ES-I3 (cell line): ENCODE results near the gene EIF2B2.

Experiments
- H3K36me3 ChIP-seq: 2 replicates; pipeline ENCODE4 v1.6.1; 2013; ENCODE audit warnings: mild to moderate bottlenecking, low read length, control low read depth, moderate library complexity; ENCODE audit not compliant: insufficient read depth
- H3K4me1 ChIP-seq: 2 replicates; pipeline ENCODE4 v1.6.1; 2013; ENCODE audit warnings: mild to moderate bottlenecking, control low read depth, low read length; ENCODE audit not compliant: insufficient read depth
- H3K9ac ChIP-seq: 2 replicates; pipeline ENCODE4 v1.6.1; 2013; ENCODE audit warnings: low read depth, mild to moderate bottlenecking, low read length, moderate library complexity
- H3K9me3 ChIP-seq: 2 replicates; pipeline ENCODE4 v1.6.1; 2013; ENCODE audit warnings: mild to moderate bottlenecking, low read length, moderate library complexity; ENCODE audit not compliant: control insufficient read depth, insufficient read depth

Gene EIF2B2

DNA sequence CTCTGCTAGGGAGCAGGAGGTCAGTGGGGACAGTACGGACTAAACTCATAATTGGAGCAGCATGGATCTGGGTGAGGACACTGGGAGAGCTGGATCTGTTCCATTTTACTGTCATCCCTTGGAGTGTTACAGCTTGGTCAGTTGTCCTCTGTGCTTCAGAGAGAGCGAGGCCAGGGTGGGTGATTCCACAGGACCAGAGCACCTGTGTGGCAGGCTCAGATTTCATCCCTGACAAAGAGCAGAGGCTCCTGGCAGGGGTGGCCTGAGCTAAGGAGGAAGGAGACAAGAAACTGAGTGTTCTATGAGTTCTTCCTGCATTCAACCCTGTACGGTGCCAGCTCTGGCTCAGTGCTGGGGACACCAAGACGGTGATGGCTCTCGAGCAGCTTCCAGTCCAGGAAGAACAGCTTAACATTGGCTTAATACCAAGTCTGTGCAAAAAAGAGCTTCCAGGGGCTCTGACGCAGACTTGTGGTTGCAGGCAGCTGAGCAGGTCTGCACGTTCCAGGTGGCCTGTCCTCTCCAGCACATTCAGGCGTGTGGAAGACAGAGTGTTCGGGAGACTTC lies 38.9 kb upstream of the EIF2B2 start:
- no peaks in the 10 kb centered on the region for H3K9me3 ChIP-seq
- H3K36me3 ChIP-seq: no peaks in the 10 kb centered on the region
- no peak overlapping the region for H3K9ac ChIP-seq
- H3K4me1 ChIP-seq: no peaks in the 10 kb centered on the region

DNA sequence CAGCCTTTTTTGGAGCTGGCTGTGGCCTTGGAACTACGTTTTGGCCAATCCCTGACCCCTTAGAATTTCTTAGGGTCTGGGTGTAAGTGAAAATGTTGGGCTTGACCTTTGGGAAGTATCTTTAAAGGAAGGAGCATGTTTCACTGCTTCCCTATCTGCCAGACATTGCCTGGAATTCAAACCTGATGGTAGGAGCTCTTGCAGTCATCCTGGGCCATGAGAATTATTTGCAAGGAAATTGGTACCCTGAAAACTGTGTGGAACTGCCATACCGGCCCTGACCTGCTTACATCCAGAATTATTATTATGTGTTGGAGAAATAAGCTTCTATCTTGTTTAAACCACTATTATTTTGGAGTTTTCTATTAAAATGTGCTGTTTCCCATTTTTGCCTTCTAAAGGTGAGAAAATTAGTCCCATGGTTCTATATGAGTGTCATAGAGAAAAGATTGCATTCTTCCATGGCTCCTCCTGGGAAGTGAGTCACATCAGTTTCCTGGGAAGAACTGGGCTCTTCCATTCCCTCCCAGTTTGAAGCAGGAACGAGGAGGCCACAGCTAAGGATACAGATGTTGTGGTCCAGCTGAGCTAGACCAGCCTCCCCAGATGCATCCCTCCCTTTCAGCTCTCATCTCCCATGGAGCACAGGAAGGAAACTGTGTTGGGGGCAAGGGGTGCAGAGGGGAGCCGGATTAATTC lies 37.8 kb upstream of the EIF2B2 start:
- Histone ChIP-seq H3K4me1 (no peaks in the 10 kb centered on the region), H3K9me3 (no peaks in the 10 kb centered on the region), H3K9ac (no peak overlapping the region), H3K36me3 (no peaks in the 10 kb centered on the region)

DNA sequence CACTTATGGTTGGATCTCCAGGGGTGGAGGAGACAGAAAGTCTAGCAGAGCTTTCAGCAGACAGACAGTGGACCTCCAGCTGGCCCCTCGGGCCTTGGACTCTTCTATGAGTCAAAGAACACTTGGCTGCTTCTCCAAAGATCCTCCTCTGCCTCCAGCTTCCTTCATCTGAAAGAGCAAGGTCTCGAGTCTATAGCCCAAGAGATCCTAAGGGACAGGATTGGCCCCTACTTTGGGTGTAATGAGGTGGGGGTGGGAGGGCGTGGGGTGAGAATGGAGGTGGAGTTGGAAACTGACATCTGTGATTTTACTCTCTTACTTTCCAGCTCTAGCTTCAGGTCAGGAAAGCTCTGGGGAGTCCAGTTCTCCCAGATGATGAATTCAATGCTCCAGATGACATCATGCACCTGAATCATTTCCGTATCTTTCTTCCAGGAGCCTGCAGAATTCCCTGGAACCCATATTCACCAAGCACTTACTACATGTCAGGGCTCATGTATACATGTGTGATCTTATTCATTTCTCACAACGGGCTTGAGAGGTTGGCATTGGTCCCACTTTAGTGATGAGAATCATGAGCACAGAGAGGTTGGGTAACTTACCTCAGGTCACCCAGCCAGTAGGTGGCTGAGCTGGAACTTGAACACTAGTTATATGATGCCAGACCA lies 37.1 kb upstream of the EIF2B2 start:
- no peaks in the 10 kb centered on the region for H3K4me1 ChIP-seq

DNA sequence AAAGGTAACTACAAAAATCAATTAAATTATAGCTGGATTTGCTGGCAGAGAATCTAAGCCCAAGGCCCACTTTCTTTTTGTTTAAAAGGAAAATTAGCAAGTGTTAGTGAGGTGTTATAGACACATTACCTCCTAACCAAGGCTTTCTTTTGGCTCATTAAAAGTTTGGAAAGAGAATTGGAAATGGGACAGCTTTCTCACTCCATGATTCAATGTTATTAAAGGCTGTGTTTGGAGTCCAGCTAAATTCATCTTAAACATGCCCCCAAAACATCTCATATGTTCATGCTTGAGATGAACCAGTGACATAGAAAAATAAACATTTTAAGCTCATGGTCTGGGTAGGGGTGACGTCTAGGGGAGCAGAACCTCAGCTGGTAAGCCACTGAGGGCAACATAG lies 33.9 kb upstream of the EIF2B2 start:
- no peaks in the 10 kb centered on the region for H3K9me3 ChIP-seq
- H3K9ac ChIP-seq: no peak overlapping the region
- no peaks in the 10 kb centered on the region for H3K36me3 ChIP-seq
- H3K4me1 ChIP-seq: peaks cover 4% of the 10 kb centered on the region; the same call in 1 of the 2 replicates

More for the DNA sequence above, 37.1 kb upstream of the EIF2B2 start:
- no peaks in the 10 kb centered on the region for H3K36me3 ChIP-seq
- H3K9me3 ChIP-seq: no peaks in the 10 kb centered on the region
- H3K9ac ChIP-seq: no peak overlapping the region

DNA sequence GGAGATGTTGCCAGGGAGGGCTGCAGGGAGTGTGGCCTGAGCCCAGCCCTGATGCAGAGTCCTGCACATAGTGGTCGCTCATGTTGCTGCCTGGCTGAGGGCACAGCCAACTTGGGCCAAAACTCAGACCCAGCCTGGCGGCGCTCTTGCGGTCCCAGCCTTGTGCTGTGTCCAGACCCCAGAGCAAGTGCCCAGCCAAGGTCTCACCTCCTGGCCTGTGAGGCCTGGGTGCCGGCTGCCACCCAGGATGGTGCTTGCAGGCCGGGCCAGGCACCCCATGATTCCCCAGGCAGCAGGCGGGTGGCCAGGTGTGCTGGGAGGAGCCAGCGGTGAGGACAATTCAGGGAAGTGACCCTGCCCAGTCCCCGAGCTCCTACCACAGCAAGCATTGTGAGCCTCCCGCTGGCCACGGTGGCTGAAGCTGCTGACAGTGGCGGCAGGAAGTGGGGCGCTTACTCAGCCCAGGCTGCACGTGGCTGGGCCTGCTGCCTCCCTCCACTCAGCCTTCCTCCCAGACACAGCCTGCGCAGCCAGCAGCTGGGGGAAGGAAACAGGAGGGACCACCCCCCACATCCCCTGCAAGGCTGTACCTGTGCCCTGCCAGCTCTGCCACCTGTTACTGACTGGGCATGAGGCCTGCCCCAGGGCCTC lies 29.6 kb upstream of the EIF2B2 start:
- no peak overlapping the region for H3K9ac ChIP-seq

DNA sequence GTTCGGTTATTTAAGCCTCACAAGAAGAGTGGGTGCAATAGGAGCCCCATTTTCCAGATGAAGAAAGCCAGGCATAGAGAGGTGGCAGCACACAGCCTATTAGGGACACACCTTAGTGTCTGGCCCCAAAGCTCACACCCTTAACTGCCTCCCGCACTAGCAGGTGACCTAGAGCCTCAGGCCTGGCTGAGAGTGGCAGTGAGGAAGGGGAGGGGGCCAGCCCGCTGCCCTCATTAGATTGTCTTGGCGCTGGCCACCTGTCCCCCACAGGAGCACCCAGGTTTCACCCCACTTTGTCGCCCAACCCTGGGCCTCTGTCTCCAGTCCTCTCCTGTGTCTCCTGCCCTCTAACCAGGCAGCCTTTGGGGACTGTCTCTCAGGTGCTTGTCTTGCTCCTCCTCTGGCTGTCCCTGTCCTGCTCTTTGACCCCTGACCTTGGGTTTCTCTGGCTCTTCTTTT lies 28.8 kb upstream of the EIF2B2 start:
- H3K4me1 ChIP-seq: peaks cover 20% of the 10 kb centered on the region
- no peaks in the 10 kb centered on the region for H3K36me3 ChIP-seq
- no peaks in the 10 kb centered on the region for H3K9me3 ChIP-seq
- no peak overlapping the region for H3K9ac ChIP-seq

More for the DNA sequence above, 29.6 kb upstream of the EIF2B2 start:
- Histone ChIP-seq H3K4me1 (peaks cover 14% of the 10 kb centered on the region; the same call in 1 of the 2 replicates), H3K36me3 (no peaks in the 10 kb centered on the region), H3K9me3 (no peaks in the 10 kb centered on the region)

DNA sequence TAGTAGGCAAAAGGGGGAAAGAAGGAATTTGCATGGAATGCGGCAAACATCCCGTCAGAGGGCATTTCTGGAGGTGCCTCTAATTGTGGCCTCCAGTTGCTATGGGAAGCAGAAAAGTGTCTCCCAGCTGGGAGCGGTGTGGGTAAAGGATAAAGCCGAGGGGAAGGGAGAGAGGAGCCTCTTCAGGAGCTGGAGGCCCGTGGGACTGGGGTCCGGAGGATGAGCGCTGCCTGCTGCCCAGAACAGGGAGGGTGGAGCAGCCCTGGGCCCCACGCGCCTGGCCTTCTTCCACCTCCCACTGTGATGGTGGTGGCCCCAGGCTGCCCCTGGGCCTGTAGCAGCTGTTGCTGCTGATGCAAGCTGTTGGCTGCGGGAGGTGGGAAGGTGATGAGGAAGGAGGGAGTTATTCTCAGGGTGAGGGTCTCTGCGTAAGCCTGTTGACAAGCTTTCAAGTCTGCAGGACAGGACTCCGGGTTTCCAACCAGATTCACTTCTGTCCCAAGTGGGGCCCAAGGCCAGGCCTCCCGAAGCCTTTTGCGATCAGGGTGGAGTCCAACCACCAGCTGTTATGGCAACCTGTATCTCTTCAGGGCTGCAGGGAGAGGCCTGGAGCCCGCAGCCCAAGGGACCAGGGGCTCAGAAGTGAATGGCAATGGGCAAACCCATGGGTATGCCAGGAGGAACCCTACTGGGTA lies 28.2 kb upstream of the EIF2B2 start:
- Histone ChIP-seq H3K4me1 (peaks cover 24% of the 10 kb centered on the region), H3K9ac (no peak overlapping the region), H3K9me3 (no peaks in the 10 kb centered on the region), H3K36me3 (no peaks in the 10 kb centered on the region)

DNA sequence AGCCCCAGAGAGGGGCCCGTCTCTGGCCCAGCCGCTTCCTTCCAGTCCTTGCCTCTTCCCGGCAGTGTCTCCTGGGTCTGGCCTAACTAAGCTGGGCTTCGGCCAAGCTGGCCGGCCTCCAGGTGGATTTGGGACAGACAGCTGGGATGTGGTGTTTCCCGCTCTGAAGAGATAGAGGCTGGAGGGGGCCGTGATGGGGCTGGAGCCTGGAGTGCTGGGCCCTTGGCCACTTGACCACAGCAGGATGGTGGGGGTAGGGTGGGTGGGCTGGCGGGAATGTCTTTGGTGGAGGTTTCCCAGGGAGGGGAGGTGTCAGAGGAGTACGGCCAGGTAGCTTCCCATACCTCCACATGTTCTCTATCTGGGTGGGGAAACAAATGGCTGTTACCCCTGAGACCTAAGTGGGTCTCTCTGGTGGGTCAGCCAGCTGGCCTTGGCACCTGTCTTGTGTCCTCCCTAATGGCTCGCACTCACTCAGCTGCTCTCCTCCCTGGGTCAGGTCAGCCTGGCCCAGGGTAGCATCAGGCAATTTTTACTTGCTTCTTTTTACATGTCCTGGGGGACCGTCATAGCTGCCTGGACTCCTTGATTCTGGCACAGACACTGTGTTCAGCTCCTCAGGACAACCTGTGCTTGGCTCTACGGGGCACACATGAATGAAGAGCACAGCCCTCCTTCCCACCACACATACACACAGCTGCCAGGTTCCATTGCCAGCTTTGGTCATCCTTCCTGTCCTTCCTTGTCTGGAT lies 27.5 kb upstream of the EIF2B2 start:
- H3K9me3 ChIP-seq: no peaks in the 10 kb centered on the region
- H3K9ac ChIP-seq: no peak overlapping the region
- H3K36me3 ChIP-seq: no peaks in the 10 kb centered on the region
- H3K4me1 ChIP-seq: peaks cover 32% of the 10 kb centered on the region

DNA sequence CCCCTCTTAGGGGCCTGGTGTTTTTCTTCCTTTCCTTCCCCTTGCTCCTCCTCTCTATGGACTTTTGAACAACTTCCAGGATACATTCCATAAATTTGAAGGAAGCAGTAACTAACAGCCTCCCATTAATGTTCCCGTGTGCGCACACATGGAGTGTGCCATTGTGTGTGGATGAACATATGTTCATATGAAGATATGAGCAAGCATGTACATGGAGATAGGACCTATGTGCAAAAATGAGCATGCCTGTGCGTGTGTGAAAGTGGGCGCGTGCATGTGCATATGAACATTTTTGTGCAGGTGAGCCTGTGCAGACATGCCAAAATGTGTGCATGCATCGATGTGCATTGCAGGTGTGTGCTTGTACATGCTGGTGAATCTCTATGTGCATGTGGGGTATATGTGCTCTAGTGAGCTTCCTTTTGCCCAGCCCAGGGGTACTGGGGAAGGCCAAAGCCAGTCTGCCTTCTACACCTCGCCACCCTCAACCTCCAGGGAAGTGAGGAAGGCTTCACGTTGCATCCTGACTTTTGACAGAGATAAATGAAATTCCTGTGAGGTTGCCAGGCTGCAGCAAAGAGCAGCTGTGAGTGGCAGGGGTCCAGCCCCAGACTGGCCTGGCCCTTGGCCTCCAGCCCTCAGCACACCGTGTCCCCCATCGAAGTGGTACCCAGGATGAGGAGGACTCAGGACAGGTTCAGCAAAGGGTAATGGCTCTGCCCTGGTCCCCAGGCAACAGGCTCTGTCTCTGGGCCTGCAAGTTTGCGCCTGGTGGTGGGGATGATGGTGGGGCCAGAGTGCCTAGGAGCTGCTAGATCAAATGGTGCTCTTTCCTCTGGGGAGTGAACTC lies 26.2 kb upstream of the EIF2B2 start:
- Histone ChIP-seq H3K4me1 (peaks cover 35% of the 10 kb centered on the region), H3K9me3 (no peaks in the 10 kb centered on the region), H3K9ac (no peak overlapping the region), H3K36me3 (no peaks in the 10 kb centered on the region)

DNA sequence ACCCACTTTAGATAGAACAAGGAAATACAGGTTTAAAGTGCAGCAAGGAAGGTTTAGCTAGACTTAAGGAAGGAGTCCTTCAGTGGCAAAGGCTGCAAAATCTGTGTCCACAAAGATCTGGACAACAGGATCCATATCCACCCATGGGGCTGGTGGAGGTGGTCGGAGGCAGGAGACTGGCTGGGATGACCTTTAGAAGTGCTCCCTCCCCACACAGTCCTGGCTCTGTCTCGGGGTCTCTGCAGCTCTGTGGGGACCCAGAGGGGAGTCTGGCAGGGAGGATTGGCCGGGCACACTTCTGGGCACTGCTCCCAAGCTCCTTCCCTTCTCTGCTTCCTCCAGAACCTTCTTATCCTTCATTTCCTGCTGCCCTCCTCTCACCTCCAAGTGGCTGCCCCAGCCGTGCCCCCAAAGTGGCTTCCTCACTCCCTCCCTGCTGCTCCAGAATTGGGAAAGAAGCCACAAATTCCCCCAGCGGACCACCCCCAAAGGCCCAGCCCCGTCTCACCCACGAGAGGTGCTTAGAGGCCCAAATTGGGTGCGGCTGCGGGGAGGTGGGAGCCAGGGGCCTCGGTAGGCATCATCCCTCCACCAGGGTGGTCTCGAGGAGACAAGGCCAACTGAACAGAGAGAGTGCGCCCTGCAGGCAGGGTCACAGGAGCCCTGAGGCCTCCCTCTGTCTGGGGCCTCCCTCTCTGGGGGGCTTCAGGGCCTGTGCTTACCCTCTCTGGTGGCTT lies 25.4 kb upstream of the EIF2B2 start:
- H3K4me1 ChIP-seq: peaks cover 35% of the 10 kb centered on the region
- no peaks in the 10 kb centered on the region for H3K9me3 ChIP-seq
- H3K36me3 ChIP-seq: no peaks in the 10 kb centered on the region
- H3K9ac ChIP-seq: no peak overlapping the region

DNA sequence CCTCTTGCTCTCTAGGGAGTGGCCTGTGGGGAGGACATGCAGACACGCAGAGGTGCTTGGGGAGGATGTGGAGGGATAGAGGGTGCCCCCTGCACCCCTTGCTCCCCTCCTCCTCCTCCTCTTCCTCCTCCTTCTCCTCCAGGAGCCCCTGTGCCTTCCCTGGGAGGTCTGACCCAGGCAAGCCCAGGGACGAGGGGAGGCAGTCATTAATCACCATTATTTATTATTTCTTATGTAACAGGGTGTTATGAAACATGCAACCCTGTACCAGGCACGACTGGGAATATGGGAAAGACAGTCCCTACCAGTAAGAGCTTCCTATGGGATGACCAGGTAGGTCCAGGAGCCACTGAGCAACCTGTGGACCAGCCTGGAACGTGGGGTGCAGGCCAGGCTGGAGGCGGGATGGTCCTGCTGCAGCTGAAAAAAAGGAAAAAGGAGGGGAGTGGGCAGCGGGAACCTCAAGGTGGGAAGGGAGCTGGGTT lies 24.8 kb upstream of the EIF2B2 start:
- Histone ChIP-seq H3K36me3 (no peaks in the 10 kb centered on the region), H3K4me1 (peaks cover 35% of the 10 kb centered on the region), H3K9ac (no peak overlapping the region), H3K9me3 (no peaks in the 10 kb centered on the region)

DNA sequence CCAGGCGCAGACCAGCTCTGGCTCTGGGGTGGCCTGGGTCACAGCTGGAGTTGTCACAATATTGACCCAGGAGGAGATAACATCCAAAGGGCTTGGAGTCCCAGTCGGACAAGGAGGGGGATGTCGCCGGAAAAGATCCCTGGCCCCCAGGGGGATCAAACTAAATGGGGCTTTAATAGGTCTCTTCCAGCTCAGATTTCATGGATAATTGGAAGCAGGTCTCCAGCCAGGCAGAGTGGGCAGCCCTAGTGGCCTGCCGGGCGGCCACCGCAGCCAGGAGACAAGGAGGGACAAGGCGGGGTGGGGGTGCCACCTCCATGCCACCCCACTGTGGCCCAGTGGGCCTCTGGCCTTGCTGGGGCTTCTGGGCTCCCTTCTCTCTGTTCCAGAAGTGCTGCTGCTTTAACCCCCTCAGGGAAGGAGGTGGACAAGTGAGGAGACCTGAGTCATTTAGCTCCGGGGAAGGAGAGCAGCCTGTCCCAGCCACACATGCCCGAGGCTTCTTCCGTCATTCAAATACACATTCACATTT lies 24.2 kb upstream of the EIF2B2 start:
- no peak overlapping the region for H3K9ac ChIP-seq
- no peaks in the 10 kb centered on the region for H3K36me3 ChIP-seq
- peaks cover 34% of the 10 kb centered on the region for H3K4me1 ChIP-seq
- no peaks in the 10 kb centered on the region for H3K9me3 ChIP-seq
